CD8-positive, alpha-beta memory T cell (primary cell): Measurements from ENCODE around the gene ZNF862. TPM values are rescaled to one million over a fixed set of nuclear protein-coding genes. Genes with fewer than 3 reads are reported as not detected.
A peak's percentile ranks its signal among the peaks of the same experiment; 100 is the strongest.

Experiments used
- CTCF ChIA-PET: fragments of 350-600 bp; sonication (Branson Sonifier 250); formaldehyde crosslinking; loops from one replicate; lab custom pipeline; 2021; ENCODE audit warnings: antibody characterized with exemption; lab: Charles Lee
- POLR2A ChIA-PET: fragments of 350-600 bp; sonication (Branson Sonifier 250); formaldehyde crosslinking; loops from one replicate; lab custom pipeline; 2021; ENCODE audit warnings: antibody characterized with exemption; lab: Charles Lee
- DNase-seq, 5 donors: peaks; one replicate each; pipeline versions ENCODE4 v3.0.0 to v3.0.0-alpha.2; 2020 to 2022; ENCODE audit warnings: mixed read lengths in 1 of 5
- H3K27ac ChIP-seq: one replicate; pipeline ENCODE4 v1.7.0; 2013; ENCODE audit warnings: low read depth, mild to moderate bottlenecking, low read length, moderate library complexity
- H3K27me3 ChIP-seq: 2 replicates; pipeline ENCODE4 v1.7.0; 2013; ENCODE audit warnings: low read length, mild to moderate bottlenecking; ENCODE audit not compliant: insufficient read depth, poor library complexity, severe bottlenecking
- H3K36me3 ChIP-seq: 2 replicates; pipeline ENCODE4 v1.7.0; 2013; ENCODE audit warnings: mild to moderate bottlenecking, low read length, moderate library complexity; ENCODE audit not compliant: insufficient read depth
- H3K4me1 ChIP-seq: 2 replicates; pipeline ENCODE4 v1.7.0; 2013; ENCODE audit warnings: mild to moderate bottlenecking, low read length, moderate library complexity; ENCODE audit not compliant: insufficient read depth
- H3K4me3 ChIP-seq: 2 replicates; pipeline ENCODE4 v1.7.0; 2013; ENCODE audit warnings: mild to moderate bottlenecking, low read length
- H3K9me3 ChIP-seq: 2 replicates; pipeline ENCODE4 v1.7.0; 2013; ENCODE audit warnings: mild to moderate bottlenecking, low read length
- H3K27ac Mint-ChIP-seq, 8 donors: one replicate each; pipeline ENCODE4 v1.8.0; 2020 to 2021; ENCODE audit warnings: mixed read lengths in 8 of 8, mild to moderate bottlenecking in 6 of 8, inconsistent platforms in 3 of 8, moderate library complexity in 3 of 8
- H3K27me3 Mint-ChIP-seq, 2 donors: one replicate each; pipeline ENCODE4 v1.8.0; 2020 to 2021; ENCODE audit warnings: mixed read lengths in 2 of 2, mild to moderate bottlenecking in 1 of 2, moderate library complexity in 1 of 2
- H3K36me3 Mint-ChIP-seq, 3 donors: one replicate each; pipeline ENCODE4 v1.8.0; 2020 to 2021; ENCODE audit warnings: mixed read lengths in 3 of 3, inconsistent platforms in 1 of 3, mild to moderate bottlenecking in 1 of 3
- H3K4me1 Mint-ChIP-seq, 3 donors: one replicate each; pipeline ENCODE4 v1.8.0; 2020 to 2021; ENCODE audit warnings: mixed read lengths in 3 of 3, inconsistent platforms in 1 of 3, mild to moderate bottlenecking in 1 of 3
- H3K4me3 Mint-ChIP-seq, 7 donors: one replicate each; pipeline ENCODE4 v1.8.0; 2020 to 2021; ENCODE audit warnings: mixed read lengths in 7 of 7, mild to moderate bottlenecking in 6 of 7, moderate library complexity in 4 of 7, inconsistent platforms in 2 of 7
- H3K9me3 Mint-ChIP-seq, 5 donors: one replicate each; pipeline ENCODE4 v1.8.0; 2020 to 2022; ENCODE audit warnings: mixed read lengths in 5 of 5, mild to moderate bottlenecking in 3 of 5, moderate library complexity in 2 of 5, inconsistent platforms in 1 of 5
- polyA plus RNA-seq: library from polyadenylated mRNA; unstranded; fragments of 300-500 nt; fragmentation: Illumina TruSeq; gene quantifications from one replicate; pipeline ENCODE4 v1.2.3, GENCODE V29; 2021
- total RNA-seq, 2 experiments: library from RNA; stranded (reverse); gene quantifications; one replicate each; pipeline ENCODE4 v1.2.3, GENCODE V29; 2021

Gene ZNF862
- total and polyA plus RNA-seq, 3 experiments from 2014 or later, result 6.8 to 13.2 (median 12.3) TPM

- CTCF ChIA-PET, result interaction anchor here (0.8 kb wide), 1 partner anchor 14 kb away, joined by 3 read pairs; no protein-coding TSS in a partner anchor
- H3K9me3 Mint-ChIP-seq, result no peaks in the 10 kb centered on the region
- H3K9me3 ChIP-seq, result no peaks in the 10 kb centered on the region
- no peak overlapping the region for H3K27ac Mint-ChIP-seq
- H3K27ac ChIP-seq, result no peak overlapping the region
- H3K4me3 Mint-ChIP-seq, result no peak overlapping the region
- H3K4me1 Mint-ChIP-seq, result no peaks in the 10 kb centered on the region
- no peaks in the 10 kb centered on the region for H3K36me3 ChIP-seq
- no peaks in the 10 kb centered on the region for H3K4me1 ChIP-seq
- no peaks in the 10 kb centered on the region for H3K27me3 ChIP-seq
- POLR2A ChIA-PET, result no interaction called here
- DNase-seq, result no peak
- H3K27me3 Mint-ChIP-seq, result no peaks in the 10 kb centered on the region
- no peak overlapping the region for H3K4me3 ChIP-seq
- no peaks in the 10 kb centered on the region for H3K36me3 Mint-ChIP-seq
These were observed 24.7 kb upstream of the ZNF862 start for GRCh38 chr7:149813254-149814035.

- ChIA-PET CTCF (no interaction called here), POLR2A (no interaction called here)
- Mint-ChIP-seq H3K4me3 (no peak overlapping the region), H3K27ac (no peak overlapping the region), H3K27me3 (no peaks in the 10 kb centered on the region), H3K4me1 (no peaks in the 10 kb centered on the region), H3K9me3 (no peaks in the 10 kb centered on the region), H3K36me3 (no peaks in the 10 kb centered on the region)
- no peaks in the 10 kb centered on the region for H3K9me3 ChIP-seq
- no peak overlapping the region for H3K4me3 ChIP-seq
- DNase-seq, result no peak
- no peaks in the 10 kb centered on the region for H3K36me3 ChIP-seq
- no peaks in the 10 kb centered on the region for H3K27me3 ChIP-seq
- H3K27ac ChIP-seq, result no peak overlapping the region
- H3K4me1 ChIP-seq, result no peaks in the 10 kb centered on the region
These were observed 23.7 kb upstream of the ZNF862 start for GRCh38 chr7:149814494-149814893.

- H3K9me3 Mint-ChIP-seq, result no peaks in the 10 kb centered on the region
- peak overlapping the region in 1 of 8 donors; percentile 46 for H3K27ac Mint-ChIP-seq
- Histone ChIP-seq H3K27me3 (no peaks in the 10 kb centered on the region), H3K9me3 (no peaks in the 10 kb centered on the region), H3K4me1 (no peaks in the 10 kb centered on the region), H3K36me3 (no peaks in the 10 kb centered on the region), H3K27ac (no peak overlapping the region), H3K4me3 (no peak overlapping the region)
- H3K4me1 Mint-ChIP-seq, result no peaks in the 10 kb centered on the region
- DNase-seq, result no peak
- POLR2A ChIA-PET, result no interaction called here
- H3K4me3 Mint-ChIP-seq, result no peak overlapping the region
- CTCF ChIA-PET, result no interaction called here
- no peaks in the 10 kb centered on the region for H3K36me3 Mint-ChIP-seq
- no peaks in the 10 kb centered on the region for H3K27me3 Mint-ChIP-seq
These were observed 23.1 kb upstream of the ZNF862 start for GRCh38 chr7:149815121-149815520.

DNA sequence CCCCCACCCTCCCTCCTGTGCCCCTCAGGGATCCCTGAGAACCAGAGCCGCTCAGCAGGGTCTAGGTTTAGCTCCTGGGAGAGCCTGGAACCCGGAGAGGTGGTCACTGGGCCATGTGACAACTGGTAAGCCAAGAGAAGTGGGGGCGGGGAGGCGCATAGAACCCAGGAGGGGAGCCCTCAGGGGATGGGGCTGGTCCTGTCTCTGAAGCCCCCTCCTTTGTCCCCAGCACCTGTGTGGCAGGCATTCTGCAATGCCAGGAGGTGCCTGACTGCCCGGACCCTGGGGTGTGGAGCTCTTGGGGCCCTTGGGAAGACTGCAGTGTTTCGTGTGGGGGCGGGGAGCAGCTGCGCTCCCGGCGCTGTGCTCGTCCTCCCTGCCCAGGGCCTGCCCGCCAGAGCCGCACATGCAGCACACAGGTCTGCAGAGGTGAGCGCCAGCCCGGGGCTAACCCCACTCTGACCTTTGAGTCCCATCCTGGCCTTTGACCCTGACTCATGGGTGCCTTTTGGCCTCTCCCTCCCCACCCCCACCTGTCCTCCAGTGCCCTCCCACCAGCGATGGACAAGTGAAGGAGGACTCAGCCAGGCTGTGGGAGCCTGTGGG is 22.4 kb upstream of the ZNF862 start:
- CTCF ChIA-PET, result no interaction called here

DNA sequence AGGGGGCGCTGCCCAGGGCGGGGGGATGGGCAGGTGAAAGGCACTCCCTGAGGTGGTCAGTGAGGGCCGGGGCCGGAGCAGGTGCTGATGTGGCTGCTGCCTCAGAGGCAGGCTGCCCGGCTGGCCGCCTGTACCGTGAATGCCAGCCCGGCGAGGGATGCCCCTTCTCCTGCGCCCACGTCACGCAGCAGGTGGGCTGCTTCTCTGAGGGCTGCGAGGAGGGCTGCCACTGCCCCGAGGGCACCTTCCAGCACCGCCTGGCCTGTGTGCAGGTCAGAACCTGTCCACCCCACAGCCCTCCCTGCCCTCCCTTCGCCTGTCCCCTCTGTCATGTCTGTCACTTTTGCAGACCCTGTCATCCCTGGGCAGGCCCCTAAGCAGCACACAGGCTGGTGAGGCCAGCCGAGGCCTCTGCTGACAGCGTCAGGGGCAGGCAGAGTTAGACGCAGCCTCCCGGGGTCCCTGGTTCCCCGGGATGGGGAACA is 21.9 kb upstream of the ZNF862 start:
- Histone ChIP-seq H3K9me3 (no peaks in the 10 kb centered on the region), H3K36me3 (no peaks in the 10 kb centered on the region), H3K27me3 (no peaks in the 10 kb centered on the region), H3K4me1 (no peaks in the 10 kb centered on the region), H3K4me3 (no peak overlapping the region), H3K27ac (no peak overlapping the region)
- POLR2A ChIA-PET, result no interaction called here
- DNase-seq, result no peak
- no peaks in the 10 kb centered on the region for H3K27me3 Mint-ChIP-seq
- no peaks in the 10 kb centered on the region for H3K9me3 Mint-ChIP-seq
- H3K27ac Mint-ChIP-seq, result no peak overlapping the region
- no peaks in the 10 kb centered on the region for H3K36me3 Mint-ChIP-seq
- no peaks in the 10 kb centered on the region for H3K4me1 Mint-ChIP-seq
- no peak overlapping the region for H3K4me3 Mint-ChIP-seq
- CTCF ChIA-PET, result no interaction called here

More for the DNA sequence above, 22.4 kb upstream of the ZNF862 start:
- no peak overlapping the region for H3K27ac ChIP-seq
- no peaks in the 10 kb centered on the region for H3K27me3 ChIP-seq
- H3K27me3 Mint-ChIP-seq, result no peaks in the 10 kb centered on the region
- H3K4me1 ChIP-seq, result no peaks in the 10 kb centered on the region
- no peaks in the 10 kb centered on the region for H3K9me3 Mint-ChIP-seq
- DNase-seq, result no peak
- no peak overlapping the region for H3K27ac Mint-ChIP-seq
- H3K4me1 Mint-ChIP-seq, result no peaks in the 10 kb centered on the region
- H3K9me3 ChIP-seq, result no peaks in the 10 kb centered on the region
- no peak overlapping the region for H3K4me3 ChIP-seq
- H3K4me3 Mint-ChIP-seq, result no peak overlapping the region
- no peaks in the 10 kb centered on the region for H3K36me3 Mint-ChIP-seq
- POLR2A ChIA-PET, result no interaction called here
- H3K36me3 ChIP-seq, result no peaks in the 10 kb centered on the region

DNA sequence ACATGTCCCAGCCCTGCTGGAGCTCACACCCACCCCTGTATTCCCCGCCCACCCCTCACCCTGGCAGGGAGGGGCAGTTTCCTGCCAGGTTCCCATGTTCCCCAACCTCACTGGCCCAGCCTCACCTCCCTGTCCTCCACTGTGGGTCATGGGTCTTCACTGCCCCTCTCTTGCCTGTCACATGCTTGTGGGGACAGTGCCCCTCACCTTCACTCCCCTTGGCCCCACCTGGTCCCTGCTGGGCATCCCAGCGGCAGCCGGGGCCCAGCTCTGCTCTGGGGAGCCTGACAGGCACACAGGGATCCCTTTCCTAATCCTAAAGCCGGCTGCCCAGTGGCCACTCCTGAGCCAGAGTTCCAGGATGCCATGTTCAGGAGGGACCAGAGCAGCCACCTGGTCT is 21.4 kb upstream of the ZNF862 start:
- no peaks in the 10 kb centered on the region for H3K9me3 Mint-ChIP-seq
- no peaks in the 10 kb centered on the region for H3K36me3 ChIP-seq
- no peaks in the 10 kb centered on the region for H3K4me1 ChIP-seq
- no peaks in the 10 kb centered on the region for H3K4me1 Mint-ChIP-seq
- H3K36me3 Mint-ChIP-seq, result no peaks in the 10 kb centered on the region
- no peak overlapping the region for H3K27ac ChIP-seq
- DNase-seq, result no peak
- POLR2A ChIA-PET, result no interaction called here
- no peak overlapping the region for H3K4me3 ChIP-seq
- H3K27ac Mint-ChIP-seq, result no peak overlapping the region
- no peak overlapping the region for H3K4me3 Mint-ChIP-seq
- H3K9me3 ChIP-seq, result no peaks in the 10 kb centered on the region
- no peaks in the 10 kb centered on the region for H3K27me3 Mint-ChIP-seq
- CTCF ChIA-PET, result interaction anchor here (1.1 kb wide), 1 partner anchor 17 kb away, joined by 3 read pairs; no protein-coding TSS in a partner anchor
- H3K27me3 ChIP-seq, result no peaks in the 10 kb centered on the region

GRCh38 chr7:149817301-149817771 is 20.8 kb upstream of the ZNF862 start:
- H3K27me3 ChIP-seq, result no peaks in the 10 kb centered on the region
- H3K27ac ChIP-seq, result no peak overlapping the region
- no peaks in the 10 kb centered on the region for H3K36me3 ChIP-seq
- Mint-ChIP-seq H3K27ac (no peak overlapping the region), H3K4me1 (no peaks in the 10 kb centered on the region), H3K27me3 (no peaks in the 10 kb centered on the region), H3K36me3 (no peaks in the 10 kb centered on the region), H3K4me3 (no peak overlapping the region), H3K9me3 (no peaks in the 10 kb centered on the region)
- no peak for DNase-seq
- H3K9me3 ChIP-seq, result no peaks in the 10 kb centered on the region
- CTCF ChIA-PET, result interaction anchor here (1.1 kb wide), 1 partner anchor 18 kb away, joined by 3 read pairs; no protein-coding TSS in a partner anchor
- no peaks in the 10 kb centered on the region for H3K4me1 ChIP-seq
- POLR2A ChIA-PET, result no interaction called here
- H3K4me3 ChIP-seq, result no peak overlapping the region

GRCh38 chr7:149817836-149818535 is 20.2 kb upstream of the ZNF862 start:
- Histone ChIP-seq H3K4me3 (no peak overlapping the region), H3K9me3 (no peaks in the 10 kb centered on the region), H3K36me3 (no peaks in the 10 kb centered on the region), H3K27ac (no peak overlapping the region), H3K4me1 (no peaks in the 10 kb centered on the region), H3K27me3 (no peaks in the 10 kb centered on the region)
- POLR2A ChIA-PET, result no interaction called here
- CTCF ChIA-PET, result interaction anchor here (1.1 kb wide), 1 partner anchor 18 kb away, joined by 3 read pairs; no protein-coding TSS in a partner anchor
- Mint-ChIP-seq H3K27me3 (no peaks in the 10 kb centered on the region), H3K27ac (no peak overlapping the region), H3K9me3 (no peaks in the 10 kb centered on the region), H3K36me3 (no peaks in the 10 kb centered on the region), H3K4me1 (no peaks in the 10 kb centered on the region), H3K4me3 (no peak overlapping the region)
- DNase-seq, result no peak
